D721Med (cell line): Measurements from ENCODE around the gene TMEM132C.

Experiments used
- DNase-seq: peaks from one replicate; pipeline ENCODE4 v3.0.0; 2011; ENCODE audit warnings: low spot score; ENCODE audit not compliant: insufficient read length
- FAIRE-seq: peaks from 2 replicates; lab custom pipeline; 2011; peaks lifted over from hg19 to GRCh38; lab: Jason Lieb, UNC
- CTCF ChIP-seq: IDR thresholded peaks from 2 replicates; pipeline ENCODE4 v1.5.1; 2012; ENCODE audit warnings: mild to moderate bottlenecking, control low read depth; ENCODE audit not compliant: insufficient read depth; ENCODE audit errors: missing control alignments

TMEM132C gene

GRCh38 chr12:128267131-128267622 is at the start of gene TMEM132C:
TSS of gene TMEM132C (plus strand) at chr12:128267170. CDS start at chr12:128267403, 233 bp downstream.
- FAIRE-seq, result no peak

GRCh38 chr12:128224226-128224625 is 42.7 kb upstream of the TMEM132C start:
- no peak for FAIRE-seq
- no peak for TF ChIP-seq CTCF
- no peak for DNase-seq

More at GRCh38 chr12:128267131-128267622, at the start of gene TMEM132C:
- no peak for TF ChIP-seq CTCF
- DNase-seq, result no peak

GRCh38 chr12:128228581-128228980 is 38.4 kb upstream of the TMEM132C start:
- DNase-seq, result no peak
- no peak for TF ChIP-seq CTCF
- no peak for FAIRE-seq

GRCh38 chr12:128235635-128236417 is 31.1 kb upstream of the TMEM132C start:
- TF ChIP-seq CTCF, result no peak
- FAIRE-seq (no peak), DNase-seq (no peak)

GRCh38 chr12:128236525-128236924 is 30.4 kb upstream of the TMEM132C start:
- DNase-seq (no peak), FAIRE-seq (no peak)
- no peak for TF ChIP-seq CTCF

- FAIRE-seq (no peak), DNase-seq (no peak)
- TF ChIP-seq CTCF, result no peak
Measured at GRCh38 chr12:128240745-128241144, 26.2 kb upstream of the TMEM132C start.

GRCh38 chr12:128245121-128245520 is 21.8 kb upstream of the TMEM132C start:
- DNase-seq (no peak), FAIRE-seq (no peak)
- no peak for TF ChIP-seq CTCF
